K562 (cell line): ENCODE results near the gene OR5B2. TPM values are rescaled to one million over a fixed set of nuclear protein-coding genes. Genes with fewer than 3 reads are reported as not detected.

Experiments
- ATAC-seq: fragments of 200-7000 bp; cut with Tn5 transposase; 3 replicates; pipeline ENCODE4 v1.9.1; 2020; ENCODE audit warnings: moderate library complexity
- BruUV-seq: library from RNA; stranded (reverse); fragments of 400-500 nt; replicated peaks from 2 replicates; lab custom pipeline; 2021; lab: Mats Ljungman, UMichigan
- CTCF ChIA-PET: fragments of 300-600 bp; formaldehyde crosslinking; extraction: SDS; loops from one replicate; lab custom pipeline; 2021; ENCODE audit warnings: low intra/inter-chr PET ratio; lab: Yijun Ruan, JAX
- POLR2A ChIA-PET: fragments of 300-600, 350-650 bp; sonication (Branson Sonifier 250); formaldehyde crosslinking; extraction: SDS; loops from one replicate; lab custom pipeline; 2021; ENCODE audit warnings: antibody characterized with exemption, inconsistent platforms; lab: Yijun Ruan, JAX
- DNase-seq, 4 experiments: peaks; one replicate each; pipeline versions ENCODE4 v3.0.0 to v3.0.0-alpha.2; 2011 to 2018; ENCODE audit warnings: low spot score in 3 of 4, mixed read lengths in 3 of 4; ENCODE audit errors: extremely low read depth in 1 of 4
- FAIRE-seq: peaks from 2 replicates; lab custom pipeline; 2011; peaks lifted over from hg19 to GRCh38; lab: Jason Lieb, UNC
- H2AFZ ChIP-seq: 2 replicates; pipeline ENCODE4 v1.6.0; 2011; ENCODE audit warnings: low read depth, low read length, control low read depth, inconsistent platforms
- H3K27ac ChIP-seq: fragments of 200-600 bp; 3 replicates; pipeline ENCODE4 v1.8.0; 2011; ENCODE audit warnings: low read depth, mild to moderate bottlenecking, control low read depth, inconsistent platforms, low read length, moderate library complexity, mixed read lengths; ENCODE audit errors: extremely low read depth
- H3K27me3 ChIP-seq, 2 experiments: fragments of 300-600 bp in 1 of 2; 2 replicates in 1 of 2; 3 replicates in 1 of 2; pipeline versions ENCODE4 v1.6.0 to v1.8.0; 2011; ENCODE audit warnings: inconsistent platforms in 2 of 2, low read length in 2 of 2, mild to moderate bottlenecking in 1 of 2, mixed read lengths in 1 of 2, moderate library complexity in 1 of 2; ENCODE audit not compliant: control insufficient read depth in 2 of 2, insufficient read depth in 2 of 2
- H3K36me3 ChIP-seq: fragments of 300-600 bp; 3 replicates; pipeline ENCODE4 v1.8.0; 2011; ENCODE audit warnings: mild to moderate bottlenecking, low read length, inconsistent platforms; ENCODE audit not compliant: control insufficient read depth, insufficient read depth
- H3K4me1 ChIP-seq, 2 experiments: fragments of 200-600 bp in 1 of 2; replicated peaks in 1 of 2; 2 replicates in 1 of 2; 3 replicates in 1 of 2; pipeline versions ENCODE4 v1.5.1 to v1.8.0; 2011; ENCODE audit warnings: inconsistent platforms in 2 of 2, low read length in 2 of 2, mild to moderate bottlenecking in 1 of 2, mixed read lengths in 1 of 2, moderate library complexity in 1 of 2; ENCODE audit not compliant: control insufficient read depth in 2 of 2, insufficient read depth in 2 of 2
- H3K4me2 ChIP-seq: 2 replicates; pipeline ENCODE4 v1.6.1; 2011; ENCODE audit warnings: low read length, control low read depth, inconsistent platforms, mixed read lengths; ENCODE audit not compliant: insufficient read depth
- H3K4me3 ChIP-seq: fragments of 200-600 bp; sonication (generic), shearing (Covaris generic); 2 replicates; pipeline ENCODE4 v1.5.1; 2016; ENCODE audit warnings: control low read depth, inconsistent platforms
- H3K79me2 ChIP-seq: fragments of 200-600 bp; 3 replicates; pipeline ENCODE4 v1.8.0; 2011; ENCODE audit warnings: low read length, inconsistent platforms; ENCODE audit not compliant: control insufficient read depth, insufficient read depth
- H3K9ac ChIP-seq, 2 experiments: 2 replicates each; pipeline versions ENCODE4 v1.6.0 to v1.6.1; 2011; ENCODE audit warnings: low read depth in 2 of 2, low read length in 2 of 2, control low read depth in 1 of 2, inconsistent platforms in 1 of 2, mild to moderate bottlenecking in 1 of 2, mixed read lengths in 1 of 2; ENCODE audit not compliant: insufficient read depth in 1 of 2
- H3K9me1 ChIP-seq: one replicate; pipeline ENCODE4 v1.6.0; 2011; ENCODE audit warnings: inconsistent platforms, mild to moderate bottlenecking, low read length, moderate library complexity; ENCODE audit not compliant: control insufficient read depth, insufficient read depth
- H3K9me3 ChIP-seq: replicated peaks from 2 replicates; pipeline ENCODE4 v1.5.1; 2011; ENCODE audit warnings: low read depth, low read length, inconsistent platforms; ENCODE audit not compliant: control insufficient read depth, insufficient read depth
- H4K20me1 ChIP-seq: replicated peaks from 2 replicates; pipeline ENCODE4 v1.6.1; 2011; ENCODE audit warnings: low read length, inconsistent platforms, mixed read lengths; ENCODE audit not compliant: control insufficient read depth, insufficient read depth
- ARID3B ChIP-seq: fragments of 250-450 bp; sonication (Bioruptor Pico); IDR thresholded peaks from 2 replicates; pipeline ENCODE4 v1.4.0; 2020; ENCODE audit warnings: borderline replicate concordance
- DMBX1 ChIP-seq: fragments of 250-450 bp; sonication (Bioruptor Pico); IDR thresholded peaks from 2 replicates; pipeline ENCODE4 v1.8.0; 2022; ENCODE audit warnings: inconsistent platforms, mild to moderate bottlenecking, moderate library complexity, borderline replicate concordance
- POU5F1 ChIP-seq: fragments of 150-350 bp; IDR thresholded peaks from 2 replicates; pipeline ENCODE4 v1.6.1; 2014; ENCODE audit warnings: borderline replicate concordance, low read length, low read depth, mild to moderate bottlenecking; ENCODE audit not compliant: partially characterized antibody
- SMAD2 ChIP-seq: fragments of 150-350 bp; IDR thresholded peaks from 2 replicates; pipeline ENCODE4 v1.6.1; 2014; ENCODE audit warnings: low read depth, mild to moderate bottlenecking, low read length
- SRSF7 ChIP-seq: fragments of 200-400 bp; formaldehyde crosslinking; optimal IDR thresholded peaks from 2 replicates; pipeline ENCODE3; 2017; ENCODE audit warnings: mild to moderate bottlenecking, low read depth, low read length
- WGBS: fragments of 100-300 bp; shearing (Covaris generic); methylation state at CpG from one replicate; pipeline ENCODE4 v1.1.6; 2016; ENCODE audit warnings: low coverage, mixed read lengths; ENCODE audit not compliant: insufficient coverage; ENCODE audit errors: missing lambda C conversion rate; 5-methylcytosine and 5-hydroxymethylcytosine counted together
- in situ Hi-C: fragments of 300-500 bp; cut with MboI; formaldehyde crosslinking; loops from 4 replicates; pipeline ENCODE4 v1.15.0; 2018; ENCODE audit warnings: inconsistent platforms, mixed read lengths
- intact Hi-C: fragments of 100-400 bp; cut with micrococcal nuclease; formaldehyde crosslinking; loops from 2 replicates; pipeline ENCODE4 v1.14.2; 2022
- polyA plus RNA-seq, 8 experiments: library from polyadenylated mRNA; depleted of rRNA in 4 of 8; stranded (reverse) in 5 of 8; unstranded in 3 of 8; fragments of >200 nt; fragmentation: Nextera tagmentation in 2 of 8; fragmentation: Illumina TruSeq in 1 of 8; extraction: Ambion mirVana in 2 of 8; extraction: Trizol in 1 of 8; gene quantifications; 2 replicates each; pipeline versions ENCODE4 v1.2.1 to v1.2.3, GENCODE V29; 2011 to 2014; ENCODE audit warnings: inconsistent platforms in 1 of 8, missing spikeins in 1 of 8
- total RNA-seq, 7 experiments: library from RNA; depleted of rRNA in 6 of 7; stranded (reverse); fragments of >200 nt in 6 of 7; fragmentation: Illumina TruSeq in 2 of 7; extraction: Trizol in 2 of 7; gene quantifications; 2 replicates each; pipeline versions ENCODE4 v1.2.1 to v1.2.3, GENCODE V29; 2011 to 2021; ENCODE audit warnings: low replicate concordance in 1 of 7

Gene OR5B2
- total and polyA plus RNA-seq, 9 of the 15 experiments (the other 6 are each of a cell fraction or from before 2014, with no cell fraction given): not detected

GRCh38 chr11:58392746-58393145, 35.2 kb downstream of the OR5B2 start:
- in situ Hi-C loops: no loop called here
- Histone ChIP-seq H3K27ac (no peak overlapping the region), H3K36me3 (no peaks in the 10 kb centered on the region), H3K9me3 (no peaks in the 10 kb centered on the region), H4K20me1 (no peaks in the 10 kb centered on the region), H3K9ac (no peak overlapping the region), H3K4me2 (no peak overlapping the region), H3K4me3 (no peak overlapping the region), H3K9me1 (no peaks in the 10 kb centered on the region), H3K27me3 (no peaks in the 10 kb centered on the region), H3K79me2 (no peaks in the 10 kb centered on the region), H2AFZ (no peak overlapping the region), H3K4me1 (no peaks in the 10 kb centered on the region)
- ChIA-PET CTCF (no interaction called here), POLR2A (interaction anchor here (0.7 kb wide), 1 partner anchor 81 kb away, joined by 3 read pairs; no protein-coding TSS in a partner anchor)
- DNase-seq (no peak), ATAC-seq (no peak), FAIRE-seq (no peak)
- WGBS: 0% methylated on average over 1 of the region's 1 CpG
- intact Hi-C loops: no loop called here
- TF ChIP-seq ARID3B: no peak
- no peak for TF ChIP-seq SRSF7
- TF ChIP-seq DMBX1 (CRISPR knock-in tag): no peak
- no peak for TF ChIP-seq SMAD2
- no peak for TF ChIP-seq POU5F1
- BruUV-seq: no TSS peak
